OCI-LY7 (cell line): Measurements from ENCODE around the gene UMAD1. TPM values are rescaled to one million over a fixed set of nuclear protein-coding genes. Genes with fewer than 3 reads are reported as not detected.

Experiments
- BruUV-seq: library from RNA; stranded (reverse); fragments of 400-500 nt; replicated peaks from 2 replicates; lab custom pipeline; 2021; lab: Mats Ljungman, UMichigan
- CTCF ChIA-PET: fragments of 300-600 bp; sonication (Branson Sonifier 250); formaldehyde crosslinking; loops from one replicate; lab custom pipeline; 2022; ENCODE audit warnings: antibody characterized with exemption; ENCODE audit not compliant: unreplicated experiment; lab: Charles Lee
- POLR2A ChIA-PET: fragments of 300-600 bp; sonication (Branson Sonifier 250); formaldehyde crosslinking; loops from one replicate; lab custom pipeline; 2022; ENCODE audit warnings: antibody characterized with exemption; lab: Charles Lee
- DNase-seq: peaks from one replicate; pipeline ENCODE4 v3.0.0-alpha.2; 2015; ENCODE audit warnings: low spot score
- H2AFZ ChIP-seq: fragments of 200-600 bp; sonication (generic), shearing (Covaris generic); 2 replicates; pipeline ENCODE4 v1.6.1; 2014; ENCODE audit warnings: mild to moderate bottlenecking, antibody characterized with exemption, low read length, moderate library complexity
- H3K27ac ChIP-seq: fragments of 200-600 bp; sonication (generic); 2 replicates; pipeline ENCODE4 v1.5.1; 2014; ENCODE audit warnings: mixed run types, low read depth, mild to moderate bottlenecking, moderate library complexity, low read length, inconsistent platforms; ENCODE audit not compliant: poor library complexity, severe bottlenecking
- H3K36me3 ChIP-seq: fragments of 200-600 bp; sonication (generic); 2 replicates; pipeline ENCODE4 v1.6.1; 2014; ENCODE audit warnings: mild to moderate bottlenecking, antibody characterized with exemption, low read length, moderate library complexity, mixed read lengths; ENCODE audit not compliant: insufficient read depth
- H3K4me1 ChIP-seq: fragments of 200-600 bp; sonication (generic); 2 replicates; pipeline ENCODE4 v1.5.1; 2014; ENCODE audit warnings: mild to moderate bottlenecking, low read length; ENCODE audit not compliant: insufficient read depth, poor library complexity, severe bottlenecking
- H3K4me2 ChIP-seq: fragments of 200-600 bp; sonication (generic); 2 replicates; pipeline ENCODE4 v1.6.1; 2014; ENCODE audit warnings: mild to moderate bottlenecking, low read length
- H3K4me3 ChIP-seq: fragments of 200-600 bp; sonication (generic); 2 replicates; pipeline ENCODE4 v1.5.1; 2014; ENCODE audit warnings: mild to moderate bottlenecking, low read depth, low read length; ENCODE audit not compliant: poor library complexity, severe bottlenecking
- H3K79me2 ChIP-seq: fragments of 200-600 bp; sonication (generic); 2 replicates; pipeline ENCODE4 v1.6.1; 2016; ENCODE audit warnings: low read depth, mild to moderate bottlenecking, low read length, moderate library complexity, mixed read lengths; ENCODE audit not compliant: insufficient read depth
- H3K9me2 ChIP-seq: fragments of 200-600 bp; sonication (generic); 2 replicates; pipeline ENCODE4 v1.6.1; 2016; ENCODE audit warnings: mild to moderate bottlenecking, low read length, mixed read lengths; ENCODE audit not compliant: insufficient read depth
- H3K9me3 ChIP-seq: fragments of 200-600 bp; sonication (generic); 2 replicates; pipeline ENCODE4 v1.6.1; 2014; ENCODE audit warnings: mild to moderate bottlenecking, mixed run types, low read length, mixed read lengths
- H4K20me1 ChIP-seq: fragments of 200-600 bp; sonication (generic); 2 replicates; pipeline ENCODE4 v1.6.1; 2014; ENCODE audit warnings: mild to moderate bottlenecking, antibody characterized with exemption, low read length, moderate library complexity, mixed read lengths; ENCODE audit not compliant: insufficient read depth
- CTCF ChIP-seq: fragments of 200-600 bp; sonication (generic); conservative IDR thresholded peaks from 2 replicates; pipeline ENCODE4 v1.5.1; 2014; ENCODE audit warnings: mild to moderate bottlenecking, antibody characterized with exemption, low read length, moderate library complexity, mixed read lengths
- EZH2phosphoT487 ChIP-seq: fragments of 200-600 bp; sonication (generic); IDR thresholded peaks from 2 replicates; pipeline ENCODE4 v1.6.1; 2018; ENCODE audit warnings: low read depth, borderline replicate concordance, mild to moderate bottlenecking, mixed run types, antibody characterized with exemption, low read length, moderate library complexity, mixed read lengths
- intact Hi-C: fragments of 100-400 bp; cut with micrococcal nuclease; formaldehyde crosslinking; loops from one replicate; pipeline ENCODE4 v1.10.0; 2022; ENCODE audit not compliant: unreplicated experiment
- total RNA-seq, 2 experiments: library from RNA; depleted of rRNA in 1 of 2; stranded (reverse); fragments of >200 nt in 1 of 2; shearing (Covaris generic) in 1 of 2; gene quantifications; 2 replicates each; pipeline ENCODE4 v1.2.3, GENCODE V29; 2014 to 2022

The UMAD1 gene
- total RNA-seq, 2 experiments from 2014 or later: 8.7 to 15.2 TPM

GRCh38 chr7:7652798-7653540, 12.4 kb downstream of the UMAD1 start:
- CTCF ChIA-PET: no interaction called here
- Histone ChIP-seq H4K20me1 (no peaks in the 10 kb centered on the region), H3K9me2 (no peaks in the 10 kb centered on the region), H2AFZ (no peak overlapping the region), H3K4me2 (no peak overlapping the region), H3K4me3 (no peak overlapping the region), H3K9me3 (no peaks in the 10 kb centered on the region), H3K36me3 (no peaks in the 10 kb centered on the region), H3K79me2 (no peaks in the 10 kb centered on the region; the same call in 1 of the 2 replicates), H3K4me1 (no peaks in the 10 kb centered on the region), H3K27ac (no peak overlapping the region)
- POLR2A ChIA-PET: interaction anchor here (0.5 to 0.6 kb wide), 2 partner anchors 333 to 513 kb away, joined by 3 read pairs; no protein-coding TSS in a partner anchor
- intact Hi-C loops: no loop called here
- no peak for DNase-seq
- BruUV-seq: no TSS peak
- TF ChIP-seq EZH2phosphoT487 (no peak), CTCF (no peak)

- intact Hi-C loops: no loop called here
- Histone ChIP-seq H3K9me2 (no peaks in the 10 kb centered on the region), H3K4me2 (no peak overlapping the region), H4K20me1 (no peaks in the 10 kb centered on the region), H3K36me3 (no peaks in the 10 kb centered on the region), H3K4me1 (no peaks in the 10 kb centered on the region), H3K27ac (no peak overlapping the region), H3K4me3 (no peak overlapping the region), H2AFZ (no peak overlapping the region), H3K79me2 (no peaks in the 10 kb centered on the region; the same call in 1 of the 2 replicates), H3K9me3 (no peaks in the 10 kb centered on the region)
- BruUV-seq: no TSS peak
- peak; percentile 57 for DNase-seq
- TF ChIP-seq EZH2phosphoT487: no peak
- TF ChIP-seq CTCF: peak; percentile 82
- CTCF ChIA-PET: no interaction called here
- POLR2A ChIA-PET: interaction anchor here (0.6 kb wide), 1 partner anchor 334 kb away, joined by 3 read pairs; no protein-coding TSS in a partner anchor
Measured at GRCh38 chr7:7653593-7654187, 13.1 kb downstream of the UMAD1 start.
